GM18951 (cell line): ENCODE results near the gene SMPD1.

Experiments
- POLR2A ChIP-seq: IDR thresholded peaks from 4 replicates; pipeline ENCODE4 v1.6.1; 2011; ENCODE audit warnings: mild to moderate bottlenecking; ENCODE audit not compliant: insufficient read length, insufficient read depth; ENCODE audit errors: extremely low read depth
- in situ Hi-C: fragments of 300-500 bp; cut with MboI; formaldehyde crosslinking; loops from one replicate; pipeline ENCODE4 v1.12.0; 2022; ENCODE audit warnings: low sequenced_read_pairs, mixed read lengths, inconsistent platforms; ENCODE audit not compliant: unreplicated experiment

SMPD1 gene

GRCh38 chr11:6393989-6394670 is 3.9 kb downstream of the SMPD1 start:
- in situ Hi-C loops, result no loop called here
- no peak for TF ChIP-seq POLR2A

GRCh38 chr11:6395470-6396060 is 5.3 kb downstream of the SMPD1 start:
- TF ChIP-seq POLR2A, result no peak
- in situ Hi-C loops, result no loop called here

- no peak for TF ChIP-seq POLR2A
- in situ Hi-C loops, result no loop called here
These were observed 6.9 kb downstream of the SMPD1 start for GRCh38 chr11:6397156-6397555.

- in situ Hi-C loops, result no loop called here
- no peak for TF ChIP-seq POLR2A
These were observed 7.4 kb downstream of the SMPD1 start for GRCh38 chr11:6397636-6398035.

- TF ChIP-seq POLR2A, result no peak
- in situ Hi-C loops, result no loop called here
These were observed 10.4 kb downstream of the SMPD1 start for GRCh38 chr11:6400431-6401345.

- in situ Hi-C loops, result no loop called here
- TF ChIP-seq POLR2A, result no peak
These were observed 11.2 kb downstream of the SMPD1 start for GRCh38 chr11:6401464-6401863.

GRCh38 chr11:6402061-6402470 is 11.8 kb downstream of the SMPD1 start:
- in situ Hi-C loops, result no loop called here
- no peak for TF ChIP-seq POLR2A

- no peak for TF ChIP-seq POLR2A
- in situ Hi-C loops, result no loop called here
These were observed 12.3 kb downstream of the SMPD1 start for GRCh38 chr11:6402561-6402981.

- no peak for TF ChIP-seq POLR2A
- in situ Hi-C loops, result no loop called here
These were observed 13.3 kb downstream of the SMPD1 start for GRCh38 chr11:6403539-6403938.

GRCh38 chr11:6404342-6405051 is 14.2 kb downstream of the SMPD1 start:
- in situ Hi-C loops, result no loop called here
- TF ChIP-seq POLR2A, result no peak

- no peak for TF ChIP-seq POLR2A
- in situ Hi-C loops, result no loop called here
These were observed 14.9 kb downstream of the SMPD1 start for GRCh38 chr11:6405052-6405667.

- in situ Hi-C loops, result no loop called here
- no peak for TF ChIP-seq POLR2A
These were observed 15.6 kb downstream of the SMPD1 start for GRCh38 chr11:6405846-6406245.
